Ascending aorta (tissue), 2 donors: ENCODE measurements around the gene PSMD2. TPM values are rescaled to one million over a fixed set of nuclear protein-coding genes. Genes with fewer than 3 reads are reported as not detected.

Experiments
- DNase-seq, 2 donors: peaks; one replicate each; pipeline ENCODE4 v3.0.0-alpha.2; 2019; ENCODE audit warnings: low spot score in 2 of 2
- H3K27ac ChIP-seq, 2 donors: fragments of 200-600 bp; sonication (generic); one replicate each; pipeline ENCODE4 v1.5.1; 2016 to 2017; ENCODE audit warnings: mild to moderate bottlenecking in 1 of 2
- H3K27me3 ChIP-seq: fragments of 200-600 bp; sonication (generic); one replicate; pipeline ENCODE4 v1.5.1; 2017
- H3K36me3 ChIP-seq, 2 donors: fragments of 200-600 bp; sonication (generic); one replicate each; pipeline ENCODE4 v1.5.1; 2016
- H3K4me1 ChIP-seq, 2 donors: fragments of 200-600 bp; sonication (generic); one replicate each; pipeline ENCODE4 v1.5.1; 2016 to 2017; ENCODE audit warnings: mild to moderate bottlenecking in 1 of 2
- H3K4me3 ChIP-seq, 2 donors: fragments of 200-600 bp; sonication (generic); one replicate each; pipeline ENCODE4 v1.5.1; 2016 to 2017; ENCODE audit warnings: mild to moderate bottlenecking in 1 of 2
- H3K9me3 ChIP-seq, 2 donors: fragments of 200-600 bp; sonication (generic); one replicate each; pipeline ENCODE4 v1.5.1; 2016
- intact Hi-C: fragments of 100-400 bp; cut with DNase I; formaldehyde crosslinking; loops from one replicate; pipeline ENCODE4 v1.15.1; 2023
- total RNA-seq: library from RNA; depleted of rRNA; stranded (reverse); fragments of >200 nt; gene quantifications from one replicate; pipeline ENCODE4 v1.1.0, GENCODE V29; 2016
- TF ChIP-seq, protein P1 (sequence below), 3 experiments: fragments of 200-600 bp in 2 of 3; fragments of 450-650 bp in 1 of 3; sonication (generic) in 2 of 3; IDR thresholded peaks; one replicate each; pipeline ENCODE4 v1.5.1; 2016 to 2019; ENCODE audit warnings: antibody characterized with exemption in 3 of 3, mild to moderate bottlenecking in 1 of 3, moderate library complexity in 1 of 3

Gene PSMD2
- total RNA-seq, 1 donor from 2014 or later: 151 TPM

- H3K9me3 ChIP-seq: no peaks in the 10 kb centered on the region
- intact Hi-C loops: no loop called here
- H3K27me3 ChIP-seq: no peaks in the 10 kb centered on the region
- TF ChIP-seq, protein P1, sequence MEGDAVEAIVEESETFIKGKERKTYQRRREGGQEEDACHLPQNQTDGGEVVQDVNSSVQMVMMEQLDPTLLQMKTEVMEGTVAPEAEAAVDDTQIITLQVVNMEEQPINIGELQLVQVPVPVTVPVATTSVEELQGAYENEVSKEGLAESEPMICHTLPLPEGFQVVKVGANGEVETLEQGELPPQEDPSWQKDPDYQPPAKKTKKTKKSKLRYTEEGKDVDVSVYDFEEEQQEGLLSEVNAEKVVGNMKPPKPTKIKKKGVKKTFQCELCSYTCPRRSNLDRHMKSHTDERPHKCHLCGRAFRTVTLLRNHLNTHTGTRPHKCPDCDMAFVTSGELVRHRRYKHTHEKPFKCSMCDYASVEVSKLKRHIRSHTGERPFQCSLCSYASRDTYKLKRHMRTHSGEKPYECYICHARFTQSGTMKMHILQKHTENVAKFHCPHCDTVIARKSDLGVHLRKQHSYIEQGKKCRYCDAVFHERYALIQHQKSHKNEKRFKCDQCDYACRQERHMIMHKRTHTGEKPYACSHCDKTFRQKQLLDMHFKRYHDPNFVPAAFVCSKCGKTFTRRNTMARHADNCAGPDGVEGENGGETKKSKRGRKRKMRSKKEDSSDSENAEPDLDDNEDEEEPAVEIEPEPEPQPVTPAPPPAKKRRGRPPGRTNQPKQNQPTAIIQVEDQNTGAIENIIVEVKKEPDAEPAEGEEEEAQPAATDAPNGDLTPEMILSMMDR (IDR thresholded peaks at IDR 0.05): no peak
- no peak overlapping the region for H3K4me3 ChIP-seq
- DNase-seq: no peak
- H3K27ac ChIP-seq: peak overlapping the region in 1 of 2 donors; percentile 95
- peaks cover 73 to 75% of the 10 kb centered on the region in 2 donors for H3K36me3 ChIP-seq
- H3K4me1 ChIP-seq: peaks cover 21 to 31% of the 10 kb centered on the region in 2 donors
These were observed 22.6 kb downstream of the PSMD2 start for GRCh38 chr3:184321666-184322065.

DNA sequence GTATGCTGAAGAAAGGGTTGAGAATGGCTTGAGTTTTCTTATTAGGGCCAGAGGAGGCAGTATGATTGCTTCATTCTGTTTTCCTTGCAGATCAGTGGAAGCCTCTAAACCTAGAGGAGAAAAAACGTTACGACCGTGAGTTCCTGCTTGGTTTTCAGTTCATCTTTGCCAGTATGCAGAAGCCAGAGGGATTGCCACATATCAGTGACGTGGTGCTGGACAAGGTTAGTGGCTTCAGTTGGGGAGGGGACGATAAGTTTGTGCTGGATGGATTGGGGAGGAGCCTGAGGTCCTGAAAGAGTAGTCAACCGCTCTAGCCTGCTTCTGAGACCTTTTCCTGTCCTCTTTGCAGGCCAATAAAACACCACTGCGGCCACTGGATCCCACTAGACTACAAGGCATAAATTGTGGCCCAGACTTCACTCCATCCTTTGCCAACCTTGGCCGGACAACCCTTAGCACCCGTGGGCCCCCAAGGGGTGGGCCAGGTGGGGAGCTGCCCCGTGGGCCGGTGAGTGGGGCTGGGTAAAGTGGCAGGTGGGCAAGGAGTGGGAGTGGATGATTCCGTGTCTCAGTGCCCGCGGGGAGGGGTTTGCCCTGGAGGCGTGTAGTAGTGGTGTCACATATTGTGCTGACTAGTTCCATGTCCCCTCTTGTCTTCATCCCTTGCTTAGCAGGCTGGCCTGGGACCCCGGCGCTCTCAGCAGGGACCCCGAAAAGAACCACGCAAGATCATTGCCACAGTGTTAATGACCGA, 23.9 kb downstream of the PSMD2 start:
- Histone ChIP-seq H3K27me3 (no peaks in the 10 kb centered on the region), H3K4me3 (no peak overlapping the region), H3K4me1 (peaks cover 21 to 26% of the 10 kb centered on the region in 2 donors), H3K36me3 (peaks cover 75 to 77% of the 10 kb centered on the region in 2 donors), H3K9me3 (no peaks in the 10 kb centered on the region), H3K27ac (peak overlapping the region; percentile 43 to 44)
- intact Hi-C loops: no loop called here
- TF ChIP-seq, protein P1 (IDR thresholded peaks at IDR 0.05): no peak
- peak in 1 of 2 donors; percentile 82 for DNase-seq

- Histone ChIP-seq H3K4me1 (peaks cover 16 to 20% of the 10 kb centered on the region in 2 donors), H3K27me3 (no peaks in the 10 kb centered on the region), H3K4me3 (no peak overlapping the region), H3K36me3 (peaks cover 83 to 84% of the 10 kb centered on the region in 2 donors), H3K27ac (peak overlapping the region in 1 of 2 donors; percentile 43), H3K9me3 (no peaks in the 10 kb centered on the region)
- intact Hi-C loops: no loop called here
- no peak for DNase-seq
- TF ChIP-seq, protein P1 (IDR thresholded peaks at IDR 0.05): no peak
These were observed 24.7 kb downstream of the PSMD2 start for GRCh38 chr3:184323696-184324095.

DNA sequence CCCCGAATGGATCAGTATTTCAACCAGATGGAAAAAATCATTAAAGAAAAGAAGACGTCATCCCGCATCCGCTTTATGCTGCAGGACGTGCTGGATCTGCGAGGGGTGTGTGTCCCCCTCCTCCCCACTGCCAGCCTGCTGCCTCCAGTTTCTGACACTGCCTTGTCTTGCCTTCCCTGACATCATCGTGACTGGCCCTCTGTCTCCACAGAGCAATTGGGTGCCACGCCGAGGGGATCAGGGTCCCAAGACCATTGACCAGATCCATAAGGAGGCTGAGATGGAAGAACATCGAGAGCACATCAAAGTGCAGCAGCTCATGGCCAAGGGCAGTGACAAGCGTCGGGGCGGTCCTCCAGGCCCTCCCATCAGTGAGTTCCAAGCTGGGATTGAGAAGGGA, 26.2 kb downstream of the PSMD2 start:
- Histone ChIP-seq H3K4me3 (no peak overlapping the region), H3K27ac (peak overlapping the region in 1 of 2 donors; percentile 43), H3K36me3 (peaks cover 99 to 100% of the 10 kb centered on the region in 2 donors), H3K27me3 (no peaks in the 10 kb centered on the region), H3K9me3 (no peaks in the 10 kb centered on the region), H3K4me1 (peaks cover 7 to 8% of the 10 kb centered on the region in 2 donors)
- intact Hi-C loops: no loop called here
- TF ChIP-seq, protein P1 (IDR thresholded peaks at IDR 0.05): no peak
- DNase-seq: no peak

DNA sequence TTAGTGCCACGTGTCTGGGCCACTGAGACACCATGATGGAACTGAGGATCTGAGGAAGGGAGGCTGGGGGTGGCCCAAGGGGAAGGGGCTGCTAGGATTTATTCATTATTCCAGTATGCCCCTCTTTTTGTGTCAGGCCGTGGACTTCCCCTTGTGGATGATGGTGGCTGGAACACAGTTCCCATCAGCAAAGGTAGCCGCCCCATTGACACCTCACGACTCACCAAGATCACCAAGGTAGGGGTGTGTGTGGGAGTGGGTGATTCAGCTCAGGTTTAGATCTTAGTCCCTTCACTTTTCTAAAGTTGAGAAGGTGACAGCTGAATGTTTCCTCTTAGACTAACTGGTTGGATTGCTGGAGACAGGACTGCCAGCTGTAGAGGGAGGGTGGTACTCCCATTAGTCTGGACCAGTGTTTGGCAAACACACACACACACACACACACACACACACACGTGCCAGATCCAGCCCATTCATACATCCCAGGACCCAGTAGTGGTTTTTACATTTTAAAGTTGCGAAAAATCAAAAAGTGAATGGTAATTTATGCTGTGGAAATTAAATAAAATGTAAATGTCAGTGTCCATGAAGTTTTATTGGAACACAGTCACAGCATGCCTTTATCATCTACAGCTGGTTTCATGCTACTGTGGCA, 26.8 kb downstream of the PSMD2 start:
- Histone ChIP-seq H3K36me3 (peaks cover 100% of the 10 kb centered on the region in 2 donors), H3K27me3 (no peaks in the 10 kb centered on the region), H3K4me1 (peaks cover 1 to 2% of the 10 kb centered on the region in 2 donors), H3K4me3 (no peak overlapping the region), H3K9me3 (no peaks in the 10 kb centered on the region), H3K27ac (no peak overlapping the region)
- DNase-seq: no peak
- intact Hi-C loops: no loop called here
- TF ChIP-seq, protein P1 (IDR thresholded peaks at IDR 0.05): no peak
